Neuronal stem cell (in vitro differentiated cells): ENCODE measurements around the gene C18orf32.

Experiments
- DNase-seq: peaks from one replicate; pipeline ENCODE4 v3.0.0-alpha.2; 2013; ENCODE audit warnings: low spot score
- H2AFZ ChIP-seq: one replicate; pipeline ENCODE4 v1.6.1; 2013; ENCODE audit warnings: mild to moderate bottlenecking, low read length, inconsistent platforms
- H2AK5ac ChIP-seq: 2 replicates; pipeline ENCODE4 v1.6.1; 2013; ENCODE audit warnings: low read depth, mild to moderate bottlenecking, inconsistent platforms, low read length, moderate library complexity, mixed read lengths
- H2BK120ac ChIP-seq: 2 replicates; pipeline ENCODE4 v1.6.1; 2013; ENCODE audit warnings: low read depth, mild to moderate bottlenecking, inconsistent platforms, low read length, moderate library complexity, mixed read lengths
- H2BK12ac ChIP-seq: one replicate; pipeline ENCODE4 v1.6.1; 2013; ENCODE audit warnings: low read length, inconsistent platforms
- H2BK15ac ChIP-seq: 2 replicates; pipeline ENCODE4 v1.6.1; 2013; ENCODE audit warnings: mild to moderate bottlenecking, low read length, inconsistent platforms, mixed read lengths
- H2BK5ac ChIP-seq: one replicate; pipeline ENCODE4 v1.6.1; 2013; ENCODE audit warnings: inconsistent platforms, mild to moderate bottlenecking, low read length, moderate library complexity
- H3K14ac ChIP-seq: one replicate; pipeline ENCODE4 v1.6.1; 2013; ENCODE audit warnings: low read length, inconsistent platforms
- H3K18ac ChIP-seq: 2 replicates; pipeline ENCODE4 v1.6.1; 2013; ENCODE audit warnings: low read length, inconsistent platforms
- H3K23ac ChIP-seq: 2 replicates; pipeline ENCODE4 v1.6.1; 2013; ENCODE audit warnings: low read depth, mild to moderate bottlenecking, mixed read lengths, low read length, inconsistent platforms; ENCODE audit not compliant: poor library complexity
- H3K27ac ChIP-seq: replicated peaks from 3 replicates; pipeline ENCODE4 v1.5.1; 2013; ENCODE audit warnings: low read length, inconsistent platforms
- H3K27me3 ChIP-seq, 3 experiments: 2 replicates each; pipeline ENCODE4 v1.6.1; 2013; ENCODE audit warnings: low read length in 3 of 3, mild to moderate bottlenecking in 2 of 3, inconsistent platforms in 1 of 3, low read depth in 1 of 3, mixed read lengths in 1 of 3, moderate library complexity in 1 of 3; ENCODE audit not compliant: control insufficient read depth in 3 of 3, insufficient read depth in 3 of 3
- H3K36me3 ChIP-seq, 2 donors: replicated peaks in 1 of 2; 2 replicates each; pipeline ENCODE4 v1.6.1; 2013; ENCODE audit warnings: low read length in 2 of 2; ENCODE audit not compliant: control insufficient read depth in 2 of 2, insufficient read depth in 2 of 2
- H3K4ac ChIP-seq: 2 replicates; pipeline ENCODE4 v1.6.1; 2013; ENCODE audit warnings: inconsistent platforms, mild to moderate bottlenecking, low read length, moderate library complexity
- H3K4me1 ChIP-seq, 2 donors: 1 replicate in 1 of 2; 2 replicates in 1 of 2; pipeline ENCODE4 v1.6.1; 2013; ENCODE audit warnings: low read length in 2 of 2, low read depth in 1 of 2; ENCODE audit not compliant: control insufficient read depth in 2 of 2, insufficient read depth in 1 of 2
- H3K4me2 ChIP-seq: one replicate; pipeline ENCODE4 v1.6.1; 2013; ENCODE audit warnings: mild to moderate bottlenecking, low read length, inconsistent platforms; ENCODE audit not compliant: insufficient read depth, poor library complexity, severe bottlenecking
- H3K4me3 ChIP-seq, 2 donors: 2 replicates each; pipeline ENCODE4 v1.5.1; 2013; ENCODE audit warnings: low read length in 2 of 2, mild to moderate bottlenecking in 2 of 2, inconsistent platforms in 1 of 2, moderate library complexity in 1 of 2
- H3K79me1 ChIP-seq: one replicate; pipeline ENCODE4 v1.6.1; 2013; ENCODE audit warnings: low read depth, mild to moderate bottlenecking, inconsistent platforms, low read length, moderate library complexity
- H3K9ac ChIP-seq: one replicate; pipeline ENCODE4 v1.6.1; 2013; ENCODE audit warnings: mild to moderate bottlenecking, low read depth, low read length, inconsistent platforms; ENCODE audit not compliant: poor library complexity
- H3K9me3 ChIP-seq, 2 donors: replicated peaks in 1 of 2; 2 replicates each; pipeline versions ENCODE3 to v1.6.1; 2013; ENCODE audit warnings: low read length in 2 of 2, mild to moderate bottlenecking in 2 of 2, inconsistent platforms in 1 of 2, low read depth in 1 of 2, mixed read lengths in 1 of 2, moderate library complexity in 1 of 2; ENCODE audit not compliant: control insufficient read depth in 2 of 2, insufficient read depth in 1 of 2
- H4K8ac ChIP-seq: one replicate; pipeline ENCODE4 v1.6.1; 2013; ENCODE audit warnings: low read depth, mild to moderate bottlenecking, inconsistent platforms, low read length, moderate library complexity
- H4K91ac ChIP-seq: one replicate; pipeline ENCODE4 v1.6.1; 2013; ENCODE audit warnings: low read length, low read depth, mild to moderate bottlenecking, inconsistent platforms; ENCODE audit not compliant: poor library complexity
- WGBS, 2 donors: extraction: QIAGEN DNeasy Blood & Tissue Kit; methylation state at CpG; one replicate each; pipeline ENCODE4 v1.1.7; 2013; ENCODE audit warnings: missing lambda C conversion rate in 2 of 2, mixed read lengths in 1 of 2; ENCODE audit not compliant: insufficient read length in 2 of 2, insufficient replicate concordance in 1 of 2; ENCODE audit errors: extremely low coverage in 2 of 2; 5-methylcytosine and 5-hydroxymethylcytosine counted together

Gene C18orf32

GRCh38 chr18:49500201-49500921 lies 13.3 kb upstream of the C18orf32 start:
- Histone ChIP-seq H3K4ac (no peak overlapping the region), H3K27ac (peak overlapping the region; percentile 55), H3K4me3 (no peak overlapping the region), H3K23ac (no peak overlapping the region), H3K9me3 (no peaks in the 10 kb centered on the region), H4K91ac (no peak overlapping the region), H2AK5ac (no peak overlapping the region), H2BK15ac (no peak overlapping the region), H2AFZ (no peak overlapping the region), H2BK12ac (no peak overlapping the region), H4K8ac (no peak overlapping the region), H3K36me3 (no peaks in the 10 kb centered on the region), H3K9ac (no peak overlapping the region), H3K18ac (no peak overlapping the region), H2BK120ac (no peak overlapping the region), H3K4me1 (peaks cover 5 to 13% of the 10 kb centered on the region in 2 donors), H2BK5ac (no peak overlapping the region), H3K14ac (no peak overlapping the region), H3K27me3 (peaks cover 0 to 58% (median 0%) of the 10 kb centered on the region in 3 experiments), H3K79me1 (no peaks in the 10 kb centered on the region), H3K4me2 (no peak overlapping the region)
- peak; percentile 87 for DNase-seq
- no CpG with 5 or more reads among the region's 14 CpGs for WGBS, 2 donors

- H2AFZ ChIP-seq = no peak overlapping the region
- H3K23ac ChIP-seq = no peak overlapping the region
- peak overlapping the region; percentile 31 for H2BK5ac ChIP-seq
- H2BK120ac ChIP-seq = no peak overlapping the region
- no peaks in the 10 kb centered on the region for H3K79me1 ChIP-seq
- H2AK5ac ChIP-seq = no peak overlapping the region
- H3K18ac ChIP-seq = peak overlapping the region; percentile 73
- no peak overlapping the region for H3K4me2 ChIP-seq
- no peaks in the 10 kb centered on the region for H3K36me3 ChIP-seq
- DNase-seq = no peak
- H3K27me3 ChIP-seq = peaks cover 0 to 67% (median 0%) of the 10 kb centered on the region in 3 experiments
- no peak overlapping the region for H3K4me3 ChIP-seq
- H3K14ac ChIP-seq = no peak overlapping the region
- no peak overlapping the region for H3K27ac ChIP-seq
- H3K4me1 ChIP-seq = peaks cover 5 to 13% of the 10 kb centered on the region in 2 donors
- H2BK15ac ChIP-seq = peak overlapping the region; percentile 66
- no peak overlapping the region for H3K9ac ChIP-seq
- H3K4ac ChIP-seq = no peak overlapping the region
- no peak overlapping the region for H4K8ac ChIP-seq
- H2BK12ac ChIP-seq = no peak overlapping the region
- H3K9me3 ChIP-seq = no peaks in the 10 kb centered on the region
- H4K91ac ChIP-seq = no peak overlapping the region
- WGBS, 2 donors = no CpG with 5 or more reads among the region's 16 CpGs
Observed at GRCh38 chr18:49499046-49499637, 12.1 kb upstream of the C18orf32 start.

GRCh38 chr18:49495480-49495879 lies 8.4 kb upstream of the C18orf32 start:
- no peak for DNase-seq
- H3K9me3 ChIP-seq = no peaks in the 10 kb centered on the region
- WGBS, 2 donors = no CpG with 5 or more reads among the region's 2 CpGs
- peaks cover 0 to 46% (median 0%) of the 10 kb centered on the region in 3 experiments for H3K27me3 ChIP-seq
- H3K79me1 ChIP-seq = no peaks in the 10 kb centered on the region
- peaks cover 5 to 13% of the 10 kb centered on the region in 2 donors for H3K36me3 ChIP-seq
- H3K4me2 ChIP-seq = no peak overlapping the region
- no peak overlapping the region for H3K4ac ChIP-seq
- H2BK120ac ChIP-seq = no peak overlapping the region
- no peak overlapping the region for H2AK5ac ChIP-seq
- no peak overlapping the region for H3K23ac ChIP-seq
- H2AFZ ChIP-seq = no peak overlapping the region
- no peak overlapping the region for H2BK12ac ChIP-seq
- H2BK15ac ChIP-seq = no peak overlapping the region
- no peak overlapping the region for H3K27ac ChIP-seq
- H3K4me3 ChIP-seq = no peak overlapping the region
- H2BK5ac ChIP-seq = no peak overlapping the region
- H3K4me1 ChIP-seq = peaks cover 16 to 19% of the 10 kb centered on the region in 2 donors
- no peak overlapping the region for H4K8ac ChIP-seq
- H3K18ac ChIP-seq = no peak overlapping the region
- H3K14ac ChIP-seq = no peak overlapping the region
- H4K91ac ChIP-seq = no peak overlapping the region
- H3K9ac ChIP-seq = no peak overlapping the region

GRCh38 chr18:49495076-49495475 lies 8.0 kb upstream of the C18orf32 start:
- Histone ChIP-seq H3K23ac (no peak overlapping the region), H3K9me3 (no peaks in the 10 kb centered on the region), H3K4ac (no peak overlapping the region), H4K8ac (no peak overlapping the region), H2AFZ (no peak overlapping the region), H3K14ac (no peak overlapping the region), H3K4me1 (peaks cover 16 to 21% of the 10 kb centered on the region in 2 donors), H2BK12ac (no peak overlapping the region), H3K79me1 (no peaks in the 10 kb centered on the region), H2AK5ac (no peak overlapping the region), H2BK5ac (no peak overlapping the region), H3K27me3 (peaks cover 0 to 46% (median 0%) of the 10 kb centered on the region in 3 experiments), H4K91ac (no peak overlapping the region), H2BK15ac (no peak overlapping the region), H3K9ac (no peak overlapping the region), H3K4me2 (no peak overlapping the region), H2BK120ac (no peak overlapping the region), H3K36me3 (peaks cover 7 to 17% of the 10 kb centered on the region in 2 donors), H3K27ac (no peak overlapping the region), H3K18ac (no peak overlapping the region), H3K4me3 (no peak overlapping the region)
- no peak for DNase-seq
- no CpG with 5 or more reads among the region's 3 CpGs for WGBS, 2 donors
